HG03025 (cell line): Measurements from ENCODE around the gene TAF15.

ENCODE experiments used
- ATAC-seq: cut with Tn5 transposase; IDR thresholded peaks from one replicate; pipeline ENCODE4 v1.9.1; 2021; ENCODE audit warnings: mild to moderate bottlenecking, moderate library complexity; ENCODE audit not compliant: unreplicated experiment, low FRiP score

Gene TAF15

DNA sequence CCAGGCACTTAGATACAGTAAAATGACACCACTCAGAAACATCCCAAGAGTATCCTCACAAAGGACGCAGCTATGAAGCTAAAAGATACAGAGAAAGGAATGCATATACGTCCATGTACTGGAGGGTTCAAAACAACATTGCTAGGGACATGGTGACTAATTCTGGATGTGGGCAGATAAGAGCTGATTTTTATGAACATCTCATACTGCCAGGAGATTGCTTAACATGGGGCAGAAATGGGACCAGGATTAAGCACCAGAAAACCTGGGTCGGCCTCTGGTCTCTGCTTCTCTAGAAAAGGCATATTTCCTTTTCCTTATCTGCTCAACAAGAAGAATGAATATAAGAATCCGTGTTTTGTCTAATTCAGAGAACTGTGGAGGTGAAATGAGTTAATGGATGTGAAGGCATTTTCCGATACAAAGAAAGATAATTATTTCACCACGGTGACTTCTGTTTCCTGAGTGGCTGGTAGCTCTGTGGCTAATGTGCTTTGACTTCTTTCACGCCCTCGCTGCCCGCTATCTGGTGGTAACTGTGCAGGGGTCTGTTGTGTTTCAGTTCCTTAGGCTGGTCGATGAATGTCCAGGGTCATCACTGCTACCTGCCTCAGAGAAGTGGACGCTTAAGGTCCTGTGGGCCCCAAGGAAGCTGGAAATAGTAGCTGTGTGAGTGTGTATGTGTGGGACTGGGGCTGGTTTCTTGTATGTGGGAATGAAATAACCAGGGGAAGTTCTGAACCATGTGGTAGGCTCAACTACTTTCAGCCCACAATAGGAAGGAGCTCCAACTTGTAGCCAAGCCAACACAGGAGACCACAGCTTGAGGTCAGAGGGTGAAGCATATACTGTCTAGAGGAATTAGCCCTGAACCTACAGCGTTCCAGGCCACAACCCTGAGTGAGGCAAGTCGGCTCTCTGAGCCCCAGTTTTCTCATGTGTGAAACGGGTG, 86.6 kb downstream of the TAF15 start:
- no peak for ATAC-seq
